ENCODE results near the gene PODN. TPM values are rescaled to one million over a fixed set of nuclear protein-coding genes. Genes with fewer than 3 reads are reported as not detected.
A peak's percentile ranks its signal among the peaks of the same experiment; 100 is the strongest.

Gene PODN
- total and polyA plus RNA-seq, 4 experiments from 2014 or later: not detected

- CTCF ChIA-PET (ENCODE audit: partially characterized antibody): no interaction called here
- intact Hi-C loops (cut with micrococcal nuclease): no loop called here
- Mint-ChIP-seq H3K4me1 (no peaks in the 10 kb centered on the region), H3K27ac (no peak overlapping the region), H3K27me3 (no peaks in the 10 kb centered on the region), H3K9me3 (no peaks in the 10 kb centered on the region), H3K4me3 (no peak overlapping the region), H3K36me3 (no peaks in the 10 kb centered on the region)
- no peaks in the 10 kb centered on the region for H3K9me3 ChIP-seq (ENCODE audit: control insufficient read depth in 1 of 2, low read length in 2 of 2)
- H3K27me3 ChIP-seq (ENCODE audit: insufficient read depth, low read length): no peaks in the 10 kb centered on the region
- no peaks in the 10 kb centered on the region for H3K36me3 ChIP-seq (ENCODE audit: insufficient read depth, low read length)
- no peak overlapping the region for H3K27ac ChIP-seq (ENCODE audit: low read depth, low read length)
- no peaks in the 10 kb centered on the region for H3K4me1 ChIP-seq (ENCODE audit: insufficient read depth, low read length)
- POLR2A ChIA-PET (ENCODE audit: partially characterized antibody): no interaction called here
- H3K4me3 ChIP-seq (ENCODE audit: low read length in 2 of 2): no peak overlapping the region
- DNase-seq: no peak
These were observed 18.8 kb downstream of the PODN start for GRCh38 chr1:53080769-53081168.

GRCh38 chr1:53081384-53082066 lies 19.5 kb downstream of the PODN start:
- no peaks in the 10 kb centered on the region for H3K4me1 ChIP-seq (ENCODE audit: insufficient read depth, low read length)
- no peak for DNase-seq
- POLR2A ChIA-PET (ENCODE audit: partially characterized antibody): no interaction called here
- no peaks in the 10 kb centered on the region for H3K9me3 ChIP-seq (ENCODE audit: control insufficient read depth in 1 of 2, low read length in 2 of 2)
- intact Hi-C loops (cut with micrococcal nuclease): no loop called here
- Mint-ChIP-seq H3K4me3 (no peak overlapping the region), H3K36me3 (no peaks in the 10 kb centered on the region), H3K9me3 (no peaks in the 10 kb centered on the region), H3K4me1 (no peaks in the 10 kb centered on the region), H3K27ac (no peak overlapping the region), H3K27me3 (no peaks in the 10 kb centered on the region)
- H3K27ac ChIP-seq (ENCODE audit: low read depth, low read length): no peak overlapping the region
- no peaks in the 10 kb centered on the region for H3K27me3 ChIP-seq (ENCODE audit: insufficient read depth, low read length)
- H3K4me3 ChIP-seq (ENCODE audit: low read length in 2 of 2): no peak overlapping the region
- CTCF ChIA-PET (ENCODE audit: partially characterized antibody): no interaction called here
- no peaks in the 10 kb centered on the region for H3K36me3 ChIP-seq (ENCODE audit: insufficient read depth, low read length)

- Histone ChIP-seq H3K27ac (ENCODE audit: low read depth, low read length) (no peak overlapping the region), H3K27me3 (ENCODE audit: insufficient read depth, low read length) (no peaks in the 10 kb centered on the region), H3K36me3 (ENCODE audit: insufficient read depth, low read length) (no peaks in the 10 kb centered on the region), H3K4me3 (ENCODE audit: low read length in 2 of 2) (no peak overlapping the region), H3K4me1 (ENCODE audit: insufficient read depth, low read length) (no peaks in the 10 kb centered on the region), H3K9me3 (ENCODE audit: control insufficient read depth in 1 of 2, low read length in 2 of 2) (no peaks in the 10 kb centered on the region)
- intact Hi-C loops (cut with micrococcal nuclease): no loop called here
- H3K4me1 Mint-ChIP-seq: no peaks in the 10 kb centered on the region
- H3K9me3 Mint-ChIP-seq: no peaks in the 10 kb centered on the region
- DNase-seq: no peak
- no peaks in the 10 kb centered on the region for H3K27me3 Mint-ChIP-seq
- H3K36me3 Mint-ChIP-seq: no peaks in the 10 kb centered on the region
- H3K27ac Mint-ChIP-seq: no peak overlapping the region
- H3K4me3 Mint-ChIP-seq: no peak overlapping the region
- CTCF ChIA-PET (ENCODE audit: partially characterized antibody): no interaction called here
- POLR2A ChIA-PET (ENCODE audit: partially characterized antibody): no interaction called here
These were observed 20.9 kb downstream of the PODN start for GRCh38 chr1:53082826-53083455.

GRCh38 chr1:53083636-53084588 lies 21.9 kb downstream of the PODN start:
- Mint-ChIP-seq H3K4me3 (no peak overlapping the region), H3K27ac (no peak overlapping the region), H3K4me1 (no peaks in the 10 kb centered on the region), H3K9me3 (peaks cover 0 to 2% (median 0%) of the 10 kb centered on the region in 8 donors), H3K27me3 (no peaks in the 10 kb centered on the region), H3K36me3 (no peaks in the 10 kb centered on the region)
- no peak overlapping the region for H3K27ac ChIP-seq (ENCODE audit: low read depth, low read length)
- ChIA-PET CTCF (ENCODE audit: partially characterized antibody) (no interaction called here), POLR2A (ENCODE audit: partially characterized antibody) (no interaction called here)
- no peaks in the 10 kb centered on the region for H3K9me3 ChIP-seq (ENCODE audit: control insufficient read depth in 1 of 2, low read length in 2 of 2)
- no peak for DNase-seq
- intact Hi-C loops (cut with micrococcal nuclease): no loop called here
- no peaks in the 10 kb centered on the region for H3K36me3 ChIP-seq (ENCODE audit: insufficient read depth, low read length)
- H3K27me3 ChIP-seq (ENCODE audit: insufficient read depth, low read length): no peaks in the 10 kb centered on the region
- H3K4me1 ChIP-seq (ENCODE audit: insufficient read depth, low read length): no peaks in the 10 kb centered on the region
- no peak overlapping the region for H3K4me3 ChIP-seq (ENCODE audit: low read length in 2 of 2)

- CTCF ChIA-PET (ENCODE audit: partially characterized antibody): no interaction called here
- H3K27me3 Mint-ChIP-seq: no peaks in the 10 kb centered on the region
- no peaks in the 10 kb centered on the region for H3K4me1 Mint-ChIP-seq
- peak overlapping the region in 1 of 7 donors; percentile 73 for H3K27ac Mint-ChIP-seq
- H3K4me1 ChIP-seq (ENCODE audit: insufficient read depth, low read length): no peaks in the 10 kb centered on the region
- no peak for DNase-seq
- no peaks in the 10 kb centered on the region for H3K9me3 ChIP-seq (ENCODE audit: control insufficient read depth in 1 of 2, low read length in 2 of 2)
- peaks cover 0 to 2% (median 0%) of the 10 kb centered on the region in 8 donors for H3K9me3 Mint-ChIP-seq
- POLR2A ChIA-PET (ENCODE audit: partially characterized antibody): no interaction called here
- no peak overlapping the region for H3K4me3 Mint-ChIP-seq
- no peaks in the 10 kb centered on the region for H3K27me3 ChIP-seq (ENCODE audit: insufficient read depth, low read length)
- no peaks in the 10 kb centered on the region for H3K36me3 Mint-ChIP-seq
- H3K36me3 ChIP-seq (ENCODE audit: insufficient read depth, low read length): no peaks in the 10 kb centered on the region
- H3K27ac ChIP-seq (ENCODE audit: low read depth, low read length): no peak overlapping the region
- intact Hi-C loops (cut with micrococcal nuclease): no loop called here
- H3K4me3 ChIP-seq (ENCODE audit: low read length in 2 of 2): no peak overlapping the region
These were observed 22.6 kb downstream of the PODN start for GRCh38 chr1:53084589-53084971.

DNA sequence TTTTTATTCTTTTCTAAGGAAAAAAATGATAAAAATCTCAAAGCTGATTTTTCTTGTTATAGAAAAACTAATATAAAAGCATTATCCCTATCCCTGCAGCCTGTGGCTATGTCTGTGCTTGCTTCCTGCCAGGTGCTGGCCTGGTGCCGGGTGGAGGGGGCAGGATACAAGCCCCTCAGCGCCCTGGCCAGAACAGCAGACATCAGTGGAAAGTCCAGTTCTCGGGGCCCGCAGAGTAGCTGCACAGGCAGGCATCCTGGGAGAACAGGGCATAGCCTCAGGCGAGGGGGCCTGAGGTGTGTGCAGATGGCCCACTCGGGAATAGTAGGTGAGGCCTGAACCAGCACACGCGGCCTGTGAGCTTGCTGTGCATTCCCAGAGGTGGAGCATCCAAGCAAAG lies 23.4 kb downstream of the PODN start:
- Histone ChIP-seq H3K4me3 (ENCODE audit: low read length in 2 of 2) (no peak overlapping the region), H3K9me3 (ENCODE audit: control insufficient read depth in 1 of 2, low read length in 2 of 2) (no peaks in the 10 kb centered on the region), H3K27me3 (ENCODE audit: insufficient read depth, low read length) (no peaks in the 10 kb centered on the region), H3K4me1 (ENCODE audit: insufficient read depth, low read length) (no peaks in the 10 kb centered on the region), H3K27ac (ENCODE audit: low read depth, low read length) (no peak overlapping the region), H3K36me3 (ENCODE audit: insufficient read depth, low read length) (no peaks in the 10 kb centered on the region)
- intact Hi-C loops (cut with micrococcal nuclease): no loop called here
- Mint-ChIP-seq H3K4me3 (no peak overlapping the region), H3K36me3 (no peaks in the 10 kb centered on the region), H3K27ac (no peak overlapping the region), H3K27me3 (no peaks in the 10 kb centered on the region), H3K9me3 (peaks cover 0 to 2% (median 0%) of the 10 kb centered on the region in 8 donors), H3K4me1 (no peaks in the 10 kb centered on the region)
- no peak for DNase-seq
- POLR2A ChIA-PET (ENCODE audit: partially characterized antibody): no interaction called here
- CTCF ChIA-PET (ENCODE audit: partially characterized antibody): no interaction called here

DNA sequence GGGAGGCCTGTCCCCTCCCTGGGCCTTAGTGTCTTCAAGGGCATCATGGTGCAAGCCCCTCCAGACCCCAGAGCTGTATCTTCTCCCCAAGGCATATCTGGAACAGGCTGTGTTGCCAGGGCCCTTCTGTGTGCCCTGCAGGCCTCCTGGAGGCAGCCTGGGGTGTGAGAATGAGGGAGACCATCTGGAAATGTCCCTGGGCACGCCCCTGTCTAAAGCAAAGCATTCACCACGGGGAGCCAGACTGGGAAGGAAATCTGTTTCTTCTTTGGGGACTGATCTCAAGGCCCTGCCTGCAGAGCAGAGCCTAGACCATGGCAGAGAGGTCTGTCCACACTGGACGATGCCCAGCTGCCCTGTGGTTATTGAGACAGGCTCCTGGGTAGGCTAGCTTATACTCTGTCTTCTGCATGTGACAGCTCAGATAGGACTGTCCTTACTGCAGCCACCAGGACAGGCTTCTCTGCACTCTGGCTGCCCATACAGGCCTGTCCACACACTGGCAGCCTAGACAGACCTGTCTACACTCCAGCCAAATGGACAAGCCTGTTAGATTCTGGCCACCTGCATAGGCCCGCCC lies 24.6 kb downstream of the PODN start:
- POLR2A ChIA-PET (ENCODE audit: partially characterized antibody): no interaction called here
- no peaks in the 10 kb centered on the region for H3K27me3 ChIP-seq (ENCODE audit: insufficient read depth, low read length)
- no peak overlapping the region for H3K4me3 ChIP-seq (ENCODE audit: low read length in 2 of 2)
- Mint-ChIP-seq H3K27ac (peak overlapping the region in 1 of 7 donors; percentile 41), H3K4me1 (no peaks in the 10 kb centered on the region), H3K27me3 (no peaks in the 10 kb centered on the region), H3K9me3 (peaks cover 0 to 2% (median 0%) of the 10 kb centered on the region in 8 donors), H3K4me3 (no peak overlapping the region), H3K36me3 (no peaks in the 10 kb centered on the region)
- no peak overlapping the region for H3K27ac ChIP-seq (ENCODE audit: low read depth, low read length)
- no peaks in the 10 kb centered on the region for H3K9me3 ChIP-seq (ENCODE audit: control insufficient read depth in 1 of 2, low read length in 2 of 2)
- no peak for DNase-seq
- CTCF ChIA-PET (ENCODE audit: partially characterized antibody): no interaction called here
- no peaks in the 10 kb centered on the region for H3K4me1 ChIP-seq (ENCODE audit: insufficient read depth, low read length)
- H3K36me3 ChIP-seq (ENCODE audit: insufficient read depth, low read length): no peaks in the 10 kb centered on the region
- intact Hi-C loops (cut with micrococcal nuclease): no loop called here
